SK-N-SH treated with all-trans-retinoic acid at 6 μM for 48 hours (cell line): ENCODE data around the gene SLC1A5.

Experiments used
- ATAC-seq: fragments of 200-7000 bp; cut with Tn5 transposase; 3 replicates; pipeline ENCODE4 v1.9.1; 2020; ENCODE audit warnings: mild to moderate bottlenecking, moderate library complexity
- ARNTL ChIP-seq: fragments of 450-650 bp; formaldehyde crosslinking; IDR thresholded peaks from 2 replicates; pipeline ENCODE4 v1.5.0; 2020; ENCODE audit warnings: low read depth, mild to moderate bottlenecking, moderate library complexity, borderline replicate concordance
- BACH2 ChIP-seq: fragments of 250-450 bp; sonication (Bioruptor Pico); IDR thresholded peaks from 2 replicates; pipeline ENCODE4 v1.9.0; 2021; ENCODE audit warnings: mild to moderate bottlenecking, borderline replicate concordance
- CREB5 ChIP-seq: fragments of 250-450 bp; sonication (Bioruptor Pico); IDR thresholded peaks from 2 replicates; pipeline ENCODE4 v1.5.1; 2020; ENCODE audit warnings: low read depth, mild to moderate bottlenecking, moderate library complexity
- CSDC2 ChIP-seq: fragments of 250-450 bp; sonication (Bioruptor Pico); IDR thresholded peaks from 2 replicates; pipeline ENCODE4 v1.5.0; 2020; ENCODE audit warnings: mild to moderate bottlenecking, moderate library complexity
- ESRRG ChIP-seq: fragments of 250-450 bp; sonication (Bioruptor Pico); IDR thresholded peaks from 2 replicates; pipeline ENCODE4 v1.6.1; 2021; ENCODE audit warnings: mild to moderate bottlenecking
- GLIS3 ChIP-seq: fragments of 250-450 bp; sonication (Bioruptor Pico); IDR thresholded peaks from 2 replicates; pipeline ENCODE4 v1.5.0; 2020; ENCODE audit warnings: mild to moderate bottlenecking, moderate library complexity
- ISL1 ChIP-seq: fragments of 250-450 bp; sonication (Bioruptor Pico); IDR thresholded peaks from 2 replicates; pipeline ENCODE4 v2.1.2; 2022; ENCODE audit warnings: mild to moderate bottlenecking, moderate library complexity
- OSR1 ChIP-seq: fragments of 250-450 bp; sonication (Bioruptor Pico); IDR thresholded peaks from 2 replicates; pipeline ENCODE4 v1.8.0; 2022; ENCODE audit warnings: moderate library complexity, mild to moderate bottlenecking, inconsistent platforms
- PATZ1 ChIP-seq: fragments of 250-450 bp; sonication (Bioruptor Pico); IDR thresholded peaks from 2 replicates; pipeline ENCODE4 v1.8.0; 2020; ENCODE audit warnings: mild to moderate bottlenecking, moderate library complexity, borderline replicate concordance
- PPARA ChIP-seq: fragments of 250-450 bp; sonication (Bioruptor Pico); IDR thresholded peaks from 2 replicates; pipeline ENCODE4 v1.5.0; 2020; ENCODE audit warnings: mild to moderate bottlenecking, borderline replicate concordance
- RARB ChIP-seq: fragments of 250-450 bp; sonication (Bioruptor Pico); IDR thresholded peaks from 2 replicates; pipeline ENCODE4 v1.8.0; 2021; ENCODE audit warnings: mild to moderate bottlenecking, moderate library complexity
- SNAI2 ChIP-seq: fragments of 250-450 bp; sonication (Bioruptor Pico); IDR thresholded peaks from 2 replicates; pipeline ENCODE4 v1.5.0; 2020; ENCODE audit warnings: mild to moderate bottlenecking, moderate library complexity
- TCF4 ChIP-seq: fragments of 250-450 bp; sonication (Bioruptor Pico); IDR thresholded peaks from 2 replicates; pipeline ENCODE4 v1.8.0; 2021; ENCODE audit warnings: mild to moderate bottlenecking, moderate library complexity, borderline replicate concordance
- ZC3H10 ChIP-seq: fragments of 250-450 bp; sonication (Bioruptor Pico); IDR thresholded peaks from 2 replicates; pipeline ENCODE4 v1.5.1; 2021; ENCODE audit warnings: mild to moderate bottlenecking, moderate library complexity
- ZFP3 ChIP-seq: fragments of 250-450 bp; sonication (Bioruptor Pico); IDR thresholded peaks from 2 replicates; pipeline ENCODE4 v1.5.0; 2020; ENCODE audit warnings: mild to moderate bottlenecking, moderate library complexity
- ZFP30 ChIP-seq: fragments of 450-650 bp; formaldehyde crosslinking; IDR thresholded peaks from 2 replicates; pipeline ENCODE4 v1.5.0; 2022; ENCODE audit warnings: mild to moderate bottlenecking, moderate library complexity
- ZNF565 ChIP-seq: fragments of 450-650 bp; formaldehyde crosslinking; conservative IDR thresholded peaks from 2 replicates; pipeline ENCODE4 v1.5.0; 2020; ENCODE audit warnings: low read depth, mild to moderate bottlenecking, moderate library complexity
- ZNF70 ChIP-seq: fragments of 450-650 bp; formaldehyde crosslinking; IDR thresholded peaks from 2 replicates; pipeline ENCODE4 v1.5.0; 2020; ENCODE audit warnings: mild to moderate bottlenecking, moderate library complexity
- ZNF8 ChIP-seq: fragments of 450-650 bp; formaldehyde crosslinking; IDR thresholded peaks from 2 replicates; pipeline ENCODE4 v1.5.0; 2020; ENCODE audit warnings: mild to moderate bottlenecking, moderate library complexity
- TF ChIP-seq, protein P1 (sequence below): fragments of 250-450 bp; sonication (Bioruptor Pico); IDR thresholded peaks from 2 replicates; pipeline ENCODE4 v1.5.0; 2020; ENCODE audit warnings: mild to moderate bottlenecking, moderate library complexity
- TF ChIP-seq, protein P2 (sequence below): fragments of 250-450 bp; sonication (Bioruptor Pico); IDR thresholded peaks from 2 replicates; pipeline ENCODE4 v1.5.1; 2021; ENCODE audit warnings: mild to moderate bottlenecking, moderate library complexity
- TF ChIP-seq, protein P3 (sequence below): fragments of 250-450 bp; sonication (Bioruptor Pico); IDR thresholded peaks from 2 replicates; pipeline ENCODE4 v1.8.0; 2021; ENCODE audit warnings: low read depth, mild to moderate bottlenecking, moderate library complexity, borderline replicate concordance

SLC1A5 gene

DNA sequence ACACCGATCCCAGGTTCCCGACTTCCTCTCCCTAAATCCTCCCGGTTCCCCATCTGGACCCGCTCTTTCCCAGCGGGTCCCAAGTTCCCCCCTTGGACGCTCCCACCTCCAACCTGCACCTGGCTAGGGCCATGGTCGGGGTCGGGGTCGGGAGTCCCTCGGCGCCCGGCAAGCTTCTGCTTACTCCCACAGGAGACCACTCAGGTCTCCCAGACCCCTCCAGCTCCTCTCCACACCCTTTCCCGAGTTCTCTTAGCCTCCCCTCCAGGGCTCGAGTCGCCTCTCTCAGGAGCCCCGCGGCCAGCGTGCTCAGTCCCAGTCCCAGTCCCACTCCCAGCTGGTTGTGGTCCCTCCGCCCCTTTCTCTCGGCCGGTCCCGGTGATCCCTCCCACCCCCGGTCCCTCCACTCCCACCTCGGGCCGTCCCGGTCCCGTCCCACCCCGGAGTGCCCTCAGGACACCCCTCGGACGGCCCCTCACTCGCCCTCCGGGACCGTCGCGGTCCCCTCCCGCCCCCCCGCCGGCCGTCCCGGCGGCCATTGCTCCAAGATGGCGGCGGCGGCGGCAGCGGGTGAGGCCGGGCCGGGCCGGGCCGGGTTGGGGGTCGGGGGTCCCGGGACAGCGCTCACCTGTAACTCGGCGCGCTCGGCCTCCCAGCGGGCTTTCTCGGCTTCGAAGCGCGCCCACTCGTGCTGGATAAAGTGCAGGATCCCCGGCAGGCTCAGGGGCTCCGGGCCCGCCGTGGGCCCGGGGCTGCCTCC, 42.7 kb downstream of the SLC1A5 start, which contains the start of gene FKRP:
TSS of gene FKRP (plus strand) at position 537 of the 760 bp plus-strand sequence. CDS start 9,394 bp downstream, outside the sequence.
- TF ChIP-seq, protein P1, sequence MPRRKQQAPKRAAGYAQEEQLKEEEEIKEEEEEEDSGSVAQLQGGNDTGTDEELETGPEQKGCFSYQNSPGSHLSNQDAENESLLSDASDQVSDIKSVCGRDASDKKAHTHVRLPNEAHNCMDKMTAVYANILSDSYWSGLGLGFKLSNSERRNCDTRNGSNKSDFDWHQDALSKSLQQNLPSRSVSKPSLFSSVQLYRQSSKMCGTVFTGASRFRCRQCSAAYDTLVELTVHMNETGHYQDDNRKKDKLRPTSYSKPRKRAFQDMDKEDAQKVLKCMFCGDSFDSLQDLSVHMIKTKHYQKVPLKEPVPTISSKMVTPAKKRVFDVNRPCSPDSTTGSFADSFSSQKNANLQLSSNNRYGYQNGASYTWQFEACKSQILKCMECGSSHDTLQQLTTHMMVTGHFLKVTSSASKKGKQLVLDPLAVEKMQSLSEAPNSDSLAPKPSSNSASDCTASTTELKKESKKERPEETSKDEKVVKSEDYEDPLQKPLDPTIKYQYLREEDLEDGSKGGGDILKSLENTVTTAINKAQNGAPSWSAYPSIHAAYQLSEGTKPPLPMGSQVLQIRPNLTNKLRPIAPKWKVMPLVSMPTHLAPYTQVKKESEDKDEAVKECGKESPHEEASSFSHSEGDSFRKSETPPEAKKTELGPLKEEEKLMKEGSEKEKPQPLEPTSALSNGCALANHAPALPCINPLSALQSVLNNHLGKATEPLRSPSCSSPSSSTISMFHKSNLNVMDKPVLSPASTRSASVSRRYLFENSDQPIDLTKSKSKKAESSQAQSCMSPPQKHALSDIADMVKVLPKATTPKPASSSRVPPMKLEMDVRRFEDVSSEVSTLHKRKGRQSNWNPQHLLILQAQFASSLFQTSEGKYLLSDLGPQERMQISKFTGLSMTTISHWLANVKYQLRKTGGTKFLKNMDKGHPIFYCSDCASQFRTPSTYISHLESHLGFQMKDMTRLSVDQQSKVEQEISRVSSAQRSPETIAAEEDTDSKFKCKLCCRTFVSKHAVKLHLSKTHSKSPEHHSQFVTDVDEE = no peak
- TF ChIP-seq ZFP3 (no peak), ARNTL (CRISPR knock-in tag) (no peak), BACH2 (CRISPR knock-in tag) (no peak), ZNF8 (no peak), ZNF70 (CRISPR knock-in tag) (no peak)
- TF ChIP-seq, protein P2, sequence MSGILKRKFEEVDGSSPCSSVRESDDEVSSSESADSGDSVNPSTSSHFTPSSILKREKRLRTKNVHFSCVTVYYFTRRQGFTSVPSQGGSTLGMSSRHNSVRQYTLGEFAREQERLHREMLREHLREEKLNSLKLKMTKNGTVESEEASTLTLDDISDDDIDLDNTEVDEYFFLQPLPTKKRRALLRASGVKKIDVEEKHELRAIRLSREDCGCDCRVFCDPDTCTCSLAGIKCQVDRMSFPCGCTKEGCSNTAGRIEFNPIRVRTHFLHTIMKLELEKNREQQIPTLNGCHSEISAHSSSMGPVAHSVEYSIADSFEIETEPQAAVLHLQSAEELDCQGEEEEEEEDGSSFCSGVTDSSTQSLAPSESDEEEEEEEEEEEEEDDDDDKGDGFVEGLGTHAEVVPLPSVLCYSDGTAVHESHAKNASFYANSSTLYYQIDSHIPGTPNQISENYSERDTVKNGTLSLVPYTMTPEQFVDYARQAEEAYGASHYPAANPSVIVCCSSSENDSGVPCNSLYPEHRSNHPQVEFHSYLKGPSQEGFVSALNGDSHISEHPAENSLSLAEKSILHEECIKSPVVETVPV (CRISPR knock-in tag) = no peak
- ATAC-seq = peak; percentile 70

DNA sequence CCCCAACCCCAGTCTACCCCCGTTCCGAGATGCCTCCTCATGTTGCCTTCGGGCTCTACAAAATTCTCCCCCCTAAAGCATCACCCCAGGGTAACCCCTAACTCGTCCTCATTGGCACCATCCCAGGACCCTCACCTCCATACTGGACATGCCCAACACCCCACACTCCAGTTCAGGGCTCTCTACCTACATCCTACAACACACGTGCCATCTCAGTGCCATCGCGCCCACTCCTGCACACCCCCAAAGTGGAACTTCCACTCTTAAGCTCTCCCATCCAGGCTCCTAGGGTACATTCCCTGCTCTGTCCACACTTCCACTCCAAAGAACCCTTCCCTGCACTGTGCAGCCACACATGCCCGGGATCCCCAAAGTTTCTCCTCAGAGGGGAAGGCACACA, 43.4 kb downstream of the SLC1A5 start:
- peak; percentile 30 for ATAC-seq
- no peak for TF ChIP-seq ZNF565 (CRISPR knock-in tag)
- no peak for TF ChIP-seq CSDC2 (CRISPR knock-in tag)
- no peak for TF ChIP-seq ISL1
- no peak for TF ChIP-seq ZC3H10 (CRISPR knock-in tag)
- no peak for TF ChIP-seq TCF4 (CRISPR knock-in tag)
- no peak for TF ChIP-seq ZFP3
- TF ChIP-seq ARNTL (CRISPR knock-in tag) = no peak
- no peak for TF ChIP-seq ESRRG (CRISPR knock-in tag)
- TF ChIP-seq, protein P3, sequence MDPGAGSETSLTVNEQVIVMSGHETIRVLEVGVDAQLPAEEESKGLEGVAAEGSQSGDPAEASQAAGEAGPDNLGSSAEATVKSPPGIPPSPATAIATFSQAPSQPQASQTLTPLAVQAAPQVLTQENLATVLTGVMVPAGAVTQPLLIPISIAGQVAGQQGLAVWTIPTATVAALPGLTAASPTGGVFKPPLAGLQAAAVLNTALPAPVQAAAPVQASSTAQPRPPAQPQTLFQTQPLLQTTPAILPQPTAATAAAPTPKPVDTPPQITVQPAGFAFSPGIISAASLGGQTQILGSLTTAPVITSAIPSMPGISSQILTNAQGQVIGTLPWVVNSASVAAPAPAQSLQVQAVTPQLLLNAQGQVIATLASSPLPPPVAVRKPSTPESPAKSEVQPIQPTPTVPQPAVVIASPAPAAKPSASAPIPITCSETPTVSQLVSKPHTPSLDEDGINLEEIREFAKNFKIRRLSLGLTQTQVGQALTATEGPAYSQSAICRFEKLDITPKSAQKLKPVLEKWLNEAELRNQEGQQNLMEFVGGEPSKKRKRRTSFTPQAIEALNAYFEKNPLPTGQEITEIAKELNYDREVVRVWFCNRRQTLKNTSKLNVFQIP (CRISPR knock-in tag) = no peak
- TF ChIP-seq ZNF70 (CRISPR knock-in tag) = no peak
- no peak for TF ChIP-seq RARB (CRISPR knock-in tag)
- TF ChIP-seq OSR1 = no peak
- TF ChIP-seq, all 23 proteins: peak for 0

DNA sequence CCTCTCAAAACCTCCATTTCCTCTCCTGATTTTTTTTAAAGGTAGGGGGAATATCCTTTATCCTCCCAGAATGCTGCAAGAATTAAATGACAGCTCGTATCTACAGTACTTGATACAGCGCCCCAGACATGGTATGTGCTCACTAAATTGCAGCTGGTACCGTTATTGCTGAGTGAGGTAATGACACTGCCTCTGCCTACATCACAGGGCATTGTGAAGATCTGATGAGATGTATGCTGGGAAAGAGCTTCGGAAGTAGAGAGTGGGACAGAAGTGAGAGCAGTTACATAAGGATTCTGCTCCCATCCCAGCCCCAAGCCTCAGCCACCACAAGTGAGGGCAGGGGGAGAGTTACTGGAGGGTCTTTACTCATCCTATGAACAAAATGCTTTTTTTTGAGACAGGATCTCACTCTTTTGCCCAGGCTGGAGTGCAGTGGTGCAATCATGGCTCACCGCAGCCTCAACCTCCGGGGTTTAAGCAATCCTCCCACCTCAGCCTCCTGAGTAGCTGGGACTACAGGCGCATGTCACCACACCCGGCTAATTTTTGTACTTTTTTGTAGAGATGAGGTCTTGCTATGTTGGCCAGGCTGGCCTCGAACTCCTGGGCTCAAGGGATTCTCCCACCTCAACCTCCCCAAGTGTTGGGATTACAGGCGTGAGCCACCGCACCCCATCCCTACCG, 44.2 kb downstream of the SLC1A5 start:
- no peak for ATAC-seq
- TF ChIP-seq BACH2 (CRISPR knock-in tag) (no peak), SNAI2 (no peak), TCF4 (CRISPR knock-in tag) (no peak), RARB (CRISPR knock-in tag) (no peak), GLIS3 (CRISPR knock-in tag) (no peak), CSDC2 (CRISPR knock-in tag) (no peak), CREB5 (no peak), ZFP30 (CRISPR knock-in tag) (no peak), ZNF8 (no peak), PATZ1 (CRISPR knock-in tag) (no peak), PPARA (CRISPR knock-in tag) (no peak), OSR1 (no peak), ZNF565 (CRISPR knock-in tag) (no peak), ARNTL (CRISPR knock-in tag) (no peak)
- TF ChIP-seq, protein P2 (CRISPR knock-in tag) = no peak
- TF ChIP-seq, protein P3 (CRISPR knock-in tag) = no peak
